C1 segment of cervical spinal cord (tissue), 14 donors: ENCODE measurements around the gene DOCK9.

Experiments
- DNase-seq, 14 donors: peaks; one replicate each; lab custom pipeline; 2025; lab: John Stamatoyannopoulos, UW

The DOCK9 gene

DNA sequence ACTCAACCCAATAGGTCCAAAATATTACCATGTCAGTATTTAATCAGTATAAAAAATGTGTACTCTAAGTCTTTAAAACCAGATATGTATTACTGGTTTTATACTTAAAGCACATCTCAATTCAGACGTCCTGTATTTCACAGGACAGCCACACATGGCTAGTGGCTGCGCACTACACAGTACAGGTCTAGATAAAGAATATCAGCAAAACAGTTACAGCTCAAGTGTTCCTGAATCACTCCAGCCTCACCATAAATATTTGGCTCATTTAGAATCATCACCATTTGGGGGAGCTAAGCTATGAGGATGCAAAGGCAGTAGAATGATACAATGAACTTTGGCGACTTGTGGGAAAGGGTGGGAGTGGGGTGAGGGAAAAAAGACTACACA is 89.0 kb downstream of the DOCK9 start:
- no peak for DNase-seq

DNA sequence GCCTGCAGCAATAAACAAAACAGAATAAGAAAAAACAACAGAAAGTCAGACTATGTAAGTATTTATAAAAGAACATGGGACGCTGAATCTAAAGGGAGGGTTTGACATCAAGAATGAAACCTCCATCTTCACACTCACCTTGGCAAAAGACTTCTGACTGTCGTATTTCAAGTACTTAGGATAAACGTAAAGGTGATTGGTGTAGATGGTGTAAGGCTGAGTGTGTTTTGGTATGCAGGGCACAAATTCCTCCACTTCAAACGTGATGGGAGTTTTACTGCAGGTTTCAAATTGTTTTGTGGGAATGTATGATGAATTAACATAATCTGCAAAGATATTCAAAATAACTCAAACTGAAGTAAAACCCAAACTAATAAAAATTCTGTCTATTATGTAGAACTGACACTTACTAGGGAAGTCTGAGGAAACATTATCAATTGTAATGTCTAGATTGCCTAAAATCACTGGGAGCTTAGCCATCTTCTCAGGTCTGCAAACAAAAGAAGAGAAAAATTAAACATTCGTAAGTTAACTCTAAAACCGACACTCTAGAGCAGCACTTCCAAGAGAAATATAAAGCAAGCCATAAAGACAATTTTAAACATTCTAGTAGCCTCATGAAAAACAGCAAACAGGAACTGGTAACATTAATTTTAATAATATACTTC is 89.5 kb downstream of the DOCK9 start:
- DNase-seq: no peak

DNA sequence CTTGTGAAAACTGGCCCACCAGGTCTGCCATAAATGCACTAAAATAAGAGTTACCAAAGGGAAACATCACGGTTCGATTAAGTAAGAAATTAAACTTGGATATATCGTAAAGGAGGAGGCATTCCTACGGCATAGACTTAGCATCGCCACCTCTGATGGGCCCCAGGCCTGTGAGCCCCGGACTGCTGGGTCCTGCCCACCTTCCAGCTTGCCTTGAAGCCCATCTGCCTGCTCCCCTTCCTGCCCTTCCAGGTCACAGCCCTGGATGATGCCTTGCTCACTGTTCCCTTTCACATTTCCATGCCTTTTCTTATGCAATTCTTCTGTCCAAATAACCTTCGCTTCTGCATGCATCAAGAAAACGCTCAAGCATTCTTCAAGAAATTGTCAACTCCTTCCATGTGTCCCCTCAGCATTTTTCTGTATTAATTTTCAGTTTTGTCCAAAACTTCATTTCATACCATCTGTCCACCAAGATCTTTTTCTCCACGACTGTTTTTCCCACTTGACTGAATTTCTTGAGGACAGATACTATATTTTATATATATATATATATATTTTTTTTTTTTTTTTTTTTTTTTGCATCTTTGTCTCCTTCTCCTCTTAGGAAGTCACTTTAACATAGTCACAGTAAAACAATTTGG is 91.2 kb downstream of the DOCK9 start:
- no peak for DNase-seq

DNA sequence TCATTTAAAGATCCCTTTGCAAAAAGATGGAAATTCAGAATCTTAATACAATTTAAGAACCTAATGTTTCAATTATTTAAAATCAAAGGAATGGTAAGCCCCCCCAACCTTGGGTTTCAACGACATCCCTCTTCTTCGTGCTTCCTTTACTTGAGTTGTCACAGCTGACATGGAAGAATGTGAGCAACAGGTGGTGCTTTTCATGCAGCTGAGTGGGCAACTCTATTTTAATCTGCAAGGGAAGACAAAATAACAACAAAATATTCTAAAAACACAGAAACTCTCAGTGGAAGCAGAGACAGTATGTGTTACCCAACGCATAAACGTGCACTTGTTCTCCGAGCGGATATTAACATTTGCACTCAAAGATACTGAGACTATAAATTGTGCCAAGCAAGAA is 92.3 kb downstream of the DOCK9 start:
- no peak for DNase-seq

DNA sequence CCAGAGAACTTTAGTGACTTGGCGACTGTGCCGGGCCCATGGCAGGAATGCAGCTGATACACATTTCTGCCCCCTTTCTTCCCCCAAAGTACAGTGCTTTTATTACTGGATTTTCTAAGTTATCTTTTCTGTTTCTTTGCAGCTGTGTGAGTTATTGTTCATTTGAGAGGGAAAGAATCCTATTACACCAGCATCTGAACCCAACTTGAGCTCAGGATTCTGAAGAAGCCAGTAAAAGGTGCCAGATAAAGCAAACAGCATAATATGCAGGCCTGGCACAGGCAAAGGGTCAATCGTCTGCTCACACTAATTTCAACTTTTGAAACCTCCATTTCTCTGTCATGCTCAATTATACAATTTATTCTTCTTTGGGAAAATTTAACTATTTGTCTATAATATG is 93.9 kb downstream of the DOCK9 start:
- no peak for DNase-seq

DNA sequence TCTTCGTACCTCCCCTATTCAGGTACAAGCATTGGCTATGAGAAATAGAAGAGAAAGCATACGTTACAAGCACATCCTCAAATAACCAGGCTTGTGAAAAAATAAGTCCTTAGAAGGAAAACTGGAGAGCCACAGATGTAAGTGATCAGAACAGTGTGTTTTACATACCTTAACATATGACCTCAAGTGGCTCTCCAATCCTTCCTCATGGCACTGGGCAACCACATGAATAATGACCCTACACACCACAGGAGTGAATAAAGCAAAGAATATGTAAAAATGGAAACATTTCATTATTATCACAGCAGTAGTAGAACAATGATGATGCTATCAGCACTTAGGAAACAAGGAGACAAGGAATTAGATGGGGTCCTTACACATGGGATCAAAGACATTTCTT is 96.5 kb downstream of the DOCK9 start:
- no peak for DNase-seq

DNA sequence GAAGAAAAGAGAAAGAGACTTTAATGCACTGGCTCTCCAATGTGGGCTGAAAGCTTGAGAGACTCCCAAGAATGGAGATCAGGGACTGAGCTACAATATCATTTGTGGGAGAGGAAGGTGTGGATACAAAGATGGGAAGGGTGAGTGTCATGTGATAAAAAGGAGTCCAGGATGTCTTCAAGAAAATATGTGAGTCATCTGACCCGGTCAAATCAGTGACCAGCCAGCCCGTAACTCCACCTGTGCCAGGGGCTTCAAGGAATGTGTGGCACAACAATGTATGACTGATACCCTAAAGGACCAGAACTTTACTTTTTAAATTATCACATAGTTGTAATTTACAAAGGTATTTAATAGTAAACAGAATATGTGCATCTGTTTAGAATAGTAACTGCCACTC is 97.2 kb downstream of the DOCK9 start:
- DNase-seq: no peak

DNA sequence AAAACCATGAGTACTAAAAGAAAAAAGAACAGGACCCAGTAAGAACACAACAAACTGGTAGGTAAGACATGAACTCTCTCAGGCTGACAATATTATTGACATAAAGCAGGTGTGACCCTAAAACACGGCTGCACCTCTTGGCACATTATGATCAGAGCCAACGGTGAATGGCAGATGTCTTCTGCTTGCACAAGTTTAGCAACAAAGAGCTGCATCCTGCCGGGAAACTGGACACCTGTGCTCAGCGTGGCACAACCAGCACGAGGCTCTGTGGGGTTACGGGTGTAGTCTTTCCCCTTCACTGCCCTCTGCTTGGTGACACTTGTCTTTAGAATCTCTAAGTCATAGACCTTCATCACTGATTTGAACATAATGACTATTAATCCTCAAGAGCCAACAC is 97.9 kb downstream of the DOCK9 start:
- peak in 1 of 14 donors; percentile 17 for DNase-seq

DNA sequence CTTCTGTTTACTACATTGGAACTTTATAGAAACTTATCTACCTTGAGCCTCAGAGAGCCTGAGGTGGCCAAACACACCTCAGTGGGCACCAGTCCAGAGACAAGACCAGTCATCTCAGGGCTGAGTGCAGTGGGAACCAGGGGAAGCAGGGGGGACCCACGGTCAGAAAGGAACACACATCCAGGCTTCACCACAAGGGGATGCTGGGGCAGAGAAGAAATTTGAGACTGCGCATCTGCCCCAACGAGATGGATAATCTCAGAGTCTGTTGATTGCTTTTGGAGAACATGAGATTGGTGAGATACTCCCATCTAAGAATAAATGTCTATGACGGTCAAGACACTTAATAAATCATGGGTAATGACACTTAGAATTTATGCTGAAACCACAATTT is 98.7 kb downstream of the DOCK9 start:
- DNase-seq: no peak

DNA sequence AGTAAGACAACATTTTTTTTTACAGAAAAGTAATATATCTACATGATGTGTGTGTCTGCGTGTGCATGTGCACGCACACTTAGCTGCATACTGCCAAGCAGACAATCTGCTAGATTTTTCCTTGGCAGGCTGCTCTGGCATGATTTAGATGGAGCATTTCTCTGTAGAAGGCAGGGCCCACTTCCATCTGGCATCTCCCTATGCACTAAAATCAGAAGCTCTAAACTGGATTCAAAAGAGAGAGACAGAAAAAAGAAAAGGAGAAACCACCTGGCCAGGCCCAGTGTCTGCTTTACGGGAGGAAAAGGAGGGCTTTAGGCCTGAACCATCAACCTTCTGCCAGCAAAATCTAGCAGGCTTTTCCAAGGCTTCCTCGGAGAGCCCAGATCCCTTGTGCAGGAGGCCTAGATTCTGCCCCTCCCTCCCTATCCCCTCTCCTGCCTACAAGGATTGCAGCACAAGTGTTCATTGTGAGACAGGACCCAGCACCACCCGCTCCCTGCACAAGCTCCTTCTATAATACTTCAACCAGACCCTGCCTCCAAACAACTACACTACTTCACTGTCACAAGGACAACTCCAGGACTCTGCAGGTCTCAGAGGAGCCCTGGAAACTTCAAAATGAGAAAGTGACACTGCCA is 99.3 kb downstream of the DOCK9 start:
- DNase-seq: peak in 8 of 14 donors; percentile 14 to 98 (median 39)

DNA sequence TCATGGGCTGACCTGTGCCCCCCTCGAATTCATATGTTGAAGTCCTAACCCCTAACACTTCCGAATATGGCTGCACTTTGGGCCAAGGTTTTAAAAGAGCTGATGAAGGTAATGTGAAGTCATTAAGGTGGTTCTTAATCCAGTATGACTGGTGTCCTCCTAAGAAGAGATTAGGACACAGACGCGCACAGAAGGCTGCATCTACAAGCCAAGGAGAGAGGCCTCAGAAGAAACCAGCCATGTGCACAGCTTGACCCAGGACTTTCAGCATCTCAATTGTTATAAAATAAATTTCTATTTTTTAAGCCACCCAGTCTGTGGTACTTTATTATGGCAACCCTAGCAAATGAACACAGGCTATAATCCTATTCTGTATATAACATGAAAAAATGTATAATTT is 99.9 kb downstream of the DOCK9 start:
- peak in 1 of 14 donors; percentile 73 for DNase-seq

DNA sequence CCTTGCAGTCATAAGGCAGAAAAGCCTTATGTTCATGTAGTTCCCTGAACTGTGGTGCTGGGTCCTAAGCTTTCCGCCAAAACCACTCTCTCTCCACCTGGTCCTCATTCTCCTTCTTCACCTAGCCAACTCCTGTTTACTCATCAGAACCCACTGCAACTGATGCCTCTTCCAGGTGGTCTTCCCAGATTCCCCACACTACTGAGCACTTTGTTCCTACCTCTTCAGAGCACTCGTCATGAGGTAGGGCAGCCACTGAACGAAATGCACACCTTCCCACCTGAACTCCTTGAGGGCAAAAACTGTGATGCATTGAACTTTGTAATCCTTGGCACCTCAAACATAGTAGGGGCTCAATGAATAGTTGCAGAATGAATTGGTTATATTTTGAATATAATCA is 100.4 kb downstream of the DOCK9 start:
- no peak for DNase-seq

DNA sequence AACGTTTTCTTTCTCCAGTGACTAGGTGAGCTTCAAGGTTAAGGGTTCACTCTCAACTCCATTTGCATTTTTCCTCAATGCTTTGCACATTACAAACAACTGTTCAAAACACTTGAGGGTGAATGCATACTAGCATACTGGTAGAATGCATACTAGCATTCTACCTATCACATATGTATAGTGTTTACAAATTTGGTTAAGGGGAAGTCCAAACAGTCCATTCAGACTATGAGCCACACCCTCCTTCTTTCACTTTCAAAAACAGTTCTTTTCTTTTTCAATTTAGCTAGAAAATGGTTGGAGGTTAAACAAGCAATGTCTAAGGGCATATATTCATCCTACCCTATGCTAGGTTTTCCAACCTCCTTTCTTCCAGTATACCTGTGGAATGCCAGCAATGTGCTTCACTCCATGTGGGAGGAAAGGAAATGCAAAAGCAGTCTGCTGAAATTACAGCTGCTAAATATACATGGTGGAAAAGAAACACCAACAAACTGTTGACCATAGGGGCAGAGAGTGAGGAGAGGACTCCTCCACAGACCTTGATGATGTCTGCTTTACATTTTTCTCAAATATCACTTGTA is 102.6 kb downstream of the DOCK9 start:
- no peak for DNase-seq

DNA sequence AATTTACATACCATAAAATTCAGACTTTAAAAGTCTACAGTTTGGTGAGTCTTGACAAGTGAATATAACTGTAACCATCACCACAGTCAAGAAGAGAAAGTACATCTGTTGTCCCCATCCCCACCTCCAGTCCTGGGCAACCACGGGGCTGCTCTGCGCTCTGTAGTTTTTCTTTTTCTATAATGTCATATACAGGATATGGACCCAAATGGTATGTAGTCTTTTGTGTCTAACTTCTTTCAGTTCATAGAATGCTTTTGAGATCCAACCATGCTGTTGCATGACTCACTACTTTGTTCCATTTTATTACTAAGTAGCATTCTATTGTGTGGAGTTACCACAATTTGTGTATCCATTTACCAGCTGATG is 103.9 kb downstream of the DOCK9 start:
- DNase-seq: no peak

DNA sequence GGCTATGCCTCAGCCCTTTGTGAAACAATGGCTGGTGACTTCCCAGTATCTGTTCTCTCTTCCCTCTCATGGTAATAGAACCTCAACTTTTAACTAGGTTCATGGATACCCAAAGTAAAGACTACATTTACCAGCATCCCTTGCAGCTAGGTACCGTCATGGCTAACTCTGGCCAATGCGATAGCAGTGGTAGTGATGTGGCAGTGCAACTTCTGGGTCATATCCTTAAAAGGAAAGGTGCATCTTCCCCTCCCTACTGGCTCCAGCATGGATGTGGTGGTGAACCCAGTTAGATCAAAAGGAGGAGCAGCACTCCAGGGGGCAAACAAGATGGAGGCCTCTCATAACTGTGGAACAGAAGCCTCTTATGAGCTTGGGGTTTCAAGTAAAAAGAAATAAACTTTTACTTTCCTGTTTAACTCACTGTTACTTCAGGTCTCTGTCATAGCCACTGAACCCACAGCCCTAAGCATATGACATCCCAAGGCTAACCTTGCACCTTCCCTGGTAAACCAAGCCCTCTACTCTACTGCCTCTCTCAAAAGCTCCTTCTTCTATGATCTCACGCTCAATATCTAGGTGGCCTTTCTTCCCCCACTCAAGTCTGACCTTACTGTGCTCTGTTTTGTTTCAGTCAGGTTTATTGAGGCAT is 104.4 kb downstream of the DOCK9 start:
- no peak for DNase-seq

DNA sequence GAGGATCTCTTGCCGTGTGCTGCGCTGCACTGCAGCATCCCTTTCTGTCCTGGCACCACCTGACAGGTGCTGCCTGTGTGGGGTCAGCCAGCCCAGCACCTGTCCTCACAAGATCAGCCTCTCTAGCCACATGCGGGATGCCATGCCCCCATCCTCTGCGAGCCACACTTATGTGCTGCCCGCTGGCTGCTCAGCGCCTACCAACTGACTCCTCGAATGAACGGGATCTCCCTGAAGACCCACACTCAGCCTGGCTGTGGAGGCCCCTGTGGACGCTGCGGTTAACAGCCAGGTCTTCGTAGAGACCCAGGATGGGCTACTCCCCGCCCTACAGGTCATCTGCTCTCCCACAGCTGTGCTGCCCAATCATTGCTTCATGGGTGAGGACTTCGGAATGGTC is 106.1 kb downstream of the DOCK9 start:
- DNase-seq: no peak

DNA sequence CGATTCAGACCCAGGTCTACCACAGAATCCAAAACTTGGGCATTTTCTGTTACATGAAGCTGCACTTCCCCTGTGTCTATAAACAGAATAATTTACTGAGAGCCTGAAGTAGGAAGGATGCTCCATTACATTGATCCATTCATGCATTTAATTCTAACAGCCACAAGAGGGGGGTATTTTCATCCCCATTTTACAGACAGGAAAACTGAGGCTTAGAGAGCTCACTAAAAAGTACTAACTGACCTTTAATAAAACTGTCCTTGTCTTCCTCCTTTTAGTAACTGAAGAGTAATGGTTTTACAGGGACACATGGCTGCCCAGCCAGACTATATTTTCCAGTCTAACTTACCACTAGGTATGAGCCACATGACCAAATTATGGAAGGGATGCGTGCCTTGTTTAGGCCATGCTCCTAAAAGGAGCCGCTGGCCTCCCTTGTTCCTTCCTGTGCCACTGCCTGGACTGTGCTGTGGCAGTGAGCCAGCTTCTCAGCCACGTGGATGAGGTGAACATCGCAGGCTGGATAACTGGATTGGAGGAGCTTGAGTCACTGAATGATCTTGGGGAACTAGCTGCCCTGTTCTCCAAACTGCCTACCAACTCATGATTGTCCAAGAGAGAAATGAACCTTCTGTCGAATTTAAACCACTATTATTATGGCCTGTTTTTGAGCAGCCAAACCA is 108.3 kb downstream of the DOCK9 start:
- no peak for DNase-seq

DNA sequence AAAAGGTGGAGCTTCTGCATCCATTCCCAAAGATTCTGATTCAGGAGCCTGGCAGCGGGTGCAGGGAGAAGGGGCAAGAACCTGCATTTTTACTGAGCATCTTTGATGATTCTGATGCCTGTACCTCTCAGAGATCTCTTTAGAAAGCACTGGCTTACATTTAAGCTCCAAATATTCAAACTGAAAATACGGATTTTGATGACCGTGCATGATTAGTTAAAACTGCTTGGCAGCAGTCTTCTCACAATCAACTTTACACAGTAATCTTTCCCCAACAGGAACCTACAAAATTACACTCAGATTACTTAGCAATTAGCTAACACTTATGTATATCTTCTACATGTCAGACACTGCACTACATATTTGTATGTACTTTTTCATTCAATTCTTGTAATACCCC is 108.9 kb downstream of the DOCK9 start:
- DNase-seq: no peak

DNA sequence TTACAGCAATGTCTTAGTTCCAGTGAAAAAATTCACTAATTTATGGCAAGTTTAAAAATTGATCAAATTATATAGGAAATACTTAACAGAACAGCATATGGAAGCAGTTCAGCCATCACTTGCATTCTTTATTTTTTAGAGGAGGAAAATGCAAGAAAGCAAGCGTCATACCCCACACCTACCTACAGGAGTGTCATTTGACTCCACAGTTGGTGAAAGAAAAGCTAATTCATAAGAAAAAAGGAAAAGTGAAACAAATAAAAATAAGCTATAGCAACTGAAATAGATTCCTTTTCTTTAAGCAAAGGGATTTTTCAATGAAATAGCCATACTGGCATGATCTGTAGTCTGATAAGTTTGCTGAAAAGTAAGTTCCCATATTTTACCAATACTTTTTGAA is 111.0 kb downstream of the DOCK9 start:
- DNase-seq: no peak

DNA sequence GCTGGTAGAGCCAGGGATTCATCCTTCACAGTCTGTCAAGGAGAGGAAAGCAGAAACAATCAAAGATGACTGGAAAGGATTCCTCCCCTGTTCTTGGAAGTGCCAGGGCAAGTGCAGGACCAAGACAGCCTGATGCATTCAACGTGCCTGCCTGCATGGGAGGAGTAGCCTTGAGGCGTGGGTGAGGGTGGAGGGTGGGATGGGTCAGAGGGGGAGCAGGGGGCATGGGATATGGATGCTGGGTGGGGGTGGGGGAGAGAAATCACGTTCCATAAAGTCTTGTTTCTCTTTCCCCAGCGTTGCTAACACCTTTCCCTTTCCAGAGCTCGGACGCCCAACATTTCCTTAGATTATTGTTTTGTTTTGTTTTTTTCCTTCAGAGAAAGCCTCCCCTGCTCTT is 117.4 kb downstream of the DOCK9 start:
- no peak for DNase-seq

DNA sequence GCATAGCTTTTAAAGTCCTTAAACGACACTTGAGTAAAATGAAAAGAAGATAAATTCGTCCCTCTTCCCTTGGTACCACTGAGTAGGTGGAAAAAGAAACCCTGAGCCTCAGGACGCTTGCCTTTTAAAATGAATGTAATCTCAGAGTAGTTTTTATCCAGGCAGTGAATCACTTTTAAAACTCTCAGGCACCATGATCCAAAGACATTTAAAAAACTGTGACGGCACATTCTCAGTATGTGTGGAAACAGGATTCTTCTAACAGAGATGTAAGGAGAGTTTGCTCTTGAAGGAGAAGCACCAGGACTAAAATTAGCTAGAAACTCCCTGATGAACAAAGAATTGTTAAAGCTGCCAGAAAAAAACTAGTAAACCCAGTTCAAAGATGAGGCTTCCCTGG is 119.7 kb downstream of the DOCK9 start:
- no peak for DNase-seq

DNA sequence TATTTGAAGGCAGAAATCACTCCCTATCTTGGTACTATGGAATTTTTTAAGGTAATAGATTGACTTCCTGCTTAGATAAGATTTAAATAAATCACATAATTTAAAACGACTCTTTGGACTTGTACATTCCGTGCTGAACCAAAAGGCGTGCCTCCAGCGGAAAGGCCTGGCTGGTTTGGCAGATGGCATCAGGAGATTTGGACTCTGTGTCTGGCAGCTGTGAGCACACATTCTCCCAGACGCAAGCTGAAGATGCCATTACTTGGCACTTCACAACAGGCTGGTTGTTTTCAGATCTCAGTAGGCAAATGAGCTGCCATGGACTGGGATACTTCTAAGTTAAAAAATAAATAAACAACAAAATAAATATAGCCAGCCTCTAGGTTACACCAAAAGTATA is 120.9 kb downstream of the DOCK9 start:
- DNase-seq: peak in 4 of 14 donors; percentile 10 to 75 (median 12)
